GM18508 (cell line): ENCODE measurements around the gene PIGBOS1.
A peak's percentile ranks its signal among the peaks of the same experiment; 100 is the strongest.

Source experiments
- ATAC-seq: cut with Tn5 transposase; IDR thresholded peaks from one replicate; pipeline ENCODE4 v1.9.1; 2021; ENCODE audit warnings: moderate number of reproducible peaks; ENCODE audit not compliant: insufficient read depth, unreplicated experiment

The PIGBOS1 gene

DNA sequence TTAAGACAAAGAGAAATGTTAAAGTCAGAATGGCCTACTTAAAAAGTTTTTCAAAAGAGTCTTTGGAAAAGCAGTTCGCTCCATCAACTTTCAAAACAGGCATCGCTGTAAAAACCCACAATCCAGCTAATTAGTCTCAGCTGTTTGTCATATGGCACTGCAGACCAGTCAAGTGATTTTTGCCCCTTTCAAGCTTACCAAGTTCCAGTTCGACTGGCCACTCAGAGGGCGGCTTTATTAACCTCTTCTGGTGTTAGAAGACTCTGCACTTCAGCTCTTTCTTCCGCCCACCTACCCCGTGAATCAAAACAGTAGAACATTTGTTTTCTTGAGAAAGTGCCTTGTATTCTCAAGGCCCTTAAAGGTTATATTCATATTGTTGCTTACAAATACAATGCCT, 48.6 kb downstream of the PIGBOS1 start:
- ATAC-seq = no peak

DNA sequence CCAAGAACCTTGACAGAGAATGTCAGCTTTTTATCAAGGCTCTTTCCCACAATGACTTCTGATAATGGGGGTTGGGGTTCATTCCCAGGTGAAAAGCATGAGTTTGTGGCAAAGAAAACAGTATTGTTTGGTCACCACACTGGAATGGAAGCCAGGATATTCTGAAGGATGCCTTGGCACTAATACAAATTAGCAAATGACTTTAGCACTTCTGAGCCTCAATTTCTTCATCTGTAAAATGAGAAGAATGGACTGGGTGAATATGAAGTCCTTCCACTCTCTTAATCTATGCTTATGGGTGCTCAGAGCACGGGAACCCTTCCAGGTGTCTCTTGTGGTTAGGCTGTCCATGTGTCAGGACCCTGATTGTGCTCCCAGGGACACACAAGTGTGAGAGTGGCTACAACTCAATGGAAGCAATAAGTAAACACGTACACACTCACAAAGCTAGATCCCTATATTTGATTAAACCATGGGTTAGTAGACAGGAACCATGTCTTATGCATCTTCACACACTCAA, 50.7 kb downstream of the PIGBOS1 start:
- ATAC-seq = no peak

DNA sequence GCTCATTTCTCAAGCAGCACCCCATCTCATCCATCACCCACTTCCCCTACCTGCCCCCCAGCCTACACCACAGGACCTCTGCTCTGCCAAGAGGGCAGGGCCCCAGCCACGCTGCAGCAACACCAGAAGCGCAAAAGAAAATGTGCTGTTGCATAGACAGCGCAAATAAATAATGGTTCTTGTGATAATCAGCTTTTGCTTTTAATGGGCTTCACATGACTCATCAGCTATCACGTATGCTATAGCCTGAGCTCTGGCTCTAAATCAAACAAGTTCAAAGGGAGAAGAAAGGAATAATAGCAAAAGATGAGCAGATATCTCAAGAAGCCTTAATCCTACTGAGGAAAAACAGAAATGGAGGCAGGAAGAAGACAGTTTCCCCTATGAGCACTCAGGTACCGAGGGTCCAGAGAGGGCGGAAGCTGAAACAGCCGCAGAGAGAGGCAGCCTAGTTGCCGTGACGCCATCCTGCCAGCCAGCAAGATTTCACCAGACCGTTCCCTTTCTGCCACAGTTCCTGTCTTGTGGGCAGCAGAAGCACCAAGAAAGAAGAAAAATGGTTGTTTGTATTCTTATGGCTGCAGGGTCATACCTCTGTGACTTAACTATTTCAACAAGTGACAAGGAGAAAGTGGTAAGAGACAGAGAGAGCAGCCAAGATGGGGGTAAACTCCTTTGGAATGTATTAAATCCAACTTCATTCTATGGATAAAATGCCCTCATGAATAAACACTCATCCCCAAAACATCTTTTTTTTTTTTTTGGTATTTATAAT, 51.3 kb downstream of the PIGBOS1 start:
- peak; percentile 88 for ATAC-seq
